ENCODE results near the gene PADI3.

DNA sequence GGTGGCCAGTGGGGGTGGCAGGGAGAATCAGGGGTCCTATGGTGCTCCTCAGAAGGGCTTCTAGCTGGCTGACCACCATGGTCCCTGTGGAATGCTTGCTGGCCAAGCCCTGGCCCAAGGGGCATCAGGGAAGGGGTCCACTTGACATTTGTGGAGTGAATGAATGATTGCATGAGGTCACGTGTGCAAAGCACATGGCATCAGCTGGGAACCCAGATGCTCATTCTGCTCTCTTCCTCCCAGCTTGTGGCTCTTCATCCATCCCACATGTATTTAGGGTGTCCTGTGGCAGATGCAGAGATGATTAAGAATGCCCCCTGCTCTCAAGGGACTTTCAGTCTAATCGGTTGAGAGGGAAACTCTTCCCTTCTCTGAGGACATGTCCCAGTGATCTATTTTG lies 32.0 kb downstream of the PADI3 start:
- TF ChIP-seq, protein P1, sequence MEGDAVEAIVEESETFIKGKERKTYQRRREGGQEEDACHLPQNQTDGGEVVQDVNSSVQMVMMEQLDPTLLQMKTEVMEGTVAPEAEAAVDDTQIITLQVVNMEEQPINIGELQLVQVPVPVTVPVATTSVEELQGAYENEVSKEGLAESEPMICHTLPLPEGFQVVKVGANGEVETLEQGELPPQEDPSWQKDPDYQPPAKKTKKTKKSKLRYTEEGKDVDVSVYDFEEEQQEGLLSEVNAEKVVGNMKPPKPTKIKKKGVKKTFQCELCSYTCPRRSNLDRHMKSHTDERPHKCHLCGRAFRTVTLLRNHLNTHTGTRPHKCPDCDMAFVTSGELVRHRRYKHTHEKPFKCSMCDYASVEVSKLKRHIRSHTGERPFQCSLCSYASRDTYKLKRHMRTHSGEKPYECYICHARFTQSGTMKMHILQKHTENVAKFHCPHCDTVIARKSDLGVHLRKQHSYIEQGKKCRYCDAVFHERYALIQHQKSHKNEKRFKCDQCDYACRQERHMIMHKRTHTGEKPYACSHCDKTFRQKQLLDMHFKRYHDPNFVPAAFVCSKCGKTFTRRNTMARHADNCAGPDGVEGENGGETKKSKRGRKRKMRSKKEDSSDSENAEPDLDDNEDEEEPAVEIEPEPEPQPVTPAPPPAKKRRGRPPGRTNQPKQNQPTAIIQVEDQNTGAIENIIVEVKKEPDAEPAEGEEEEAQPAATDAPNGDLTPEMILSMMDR (IDR thresholded peaks at IDR 0.05), result no peak
- TF ChIP-seq POLR2A (IDR thresholded peaks at IDR 0.05) (no peak), EP300 (IDR thresholded peaks at IDR 0.05) (no peak), POLR2AphosphoS5 (IDR thresholded peaks at IDR 0.05) (no peak)
